HG02970 (cell line): ENCODE measurements around the gene ARID3A.

ENCODE experiments used
- ATAC-seq: cut with Tn5 transposase; IDR thresholded peaks from one replicate; pipeline ENCODE4 v1.9.1; 2021; ENCODE audit warnings: mild to moderate bottlenecking, moderate library complexity, moderate number of reproducible peaks; ENCODE audit not compliant: unreplicated experiment, low FRiP score

ARID3A gene

GRCh38 chr19:928471-929202, 2.8 kb downstream of the ARID3A start:
- no peak for ATAC-seq

GRCh38 chr19:929203-929890, 3.5 kb downstream of the ARID3A start:
- no peak for ATAC-seq

DNA sequence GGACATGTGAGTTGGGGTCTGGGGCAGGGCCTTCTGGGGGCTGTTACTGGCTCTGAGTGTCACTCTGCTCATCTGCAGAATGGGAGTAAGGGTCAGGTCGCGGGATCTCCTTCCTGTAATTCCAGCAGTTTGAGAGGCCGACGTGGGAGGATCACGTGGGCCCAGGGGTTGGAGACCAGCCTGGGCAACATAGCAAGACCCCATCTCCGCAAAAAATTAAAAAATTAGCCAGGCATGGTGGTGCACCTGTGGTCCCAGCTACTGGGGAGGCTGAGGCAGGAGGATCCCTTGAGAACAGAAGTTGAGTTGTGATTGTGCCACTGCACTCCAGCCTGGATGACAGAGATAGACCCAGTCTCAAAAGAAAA, 4.0 kb downstream of the ARID3A start:
- no peak for ATAC-seq

DNA sequence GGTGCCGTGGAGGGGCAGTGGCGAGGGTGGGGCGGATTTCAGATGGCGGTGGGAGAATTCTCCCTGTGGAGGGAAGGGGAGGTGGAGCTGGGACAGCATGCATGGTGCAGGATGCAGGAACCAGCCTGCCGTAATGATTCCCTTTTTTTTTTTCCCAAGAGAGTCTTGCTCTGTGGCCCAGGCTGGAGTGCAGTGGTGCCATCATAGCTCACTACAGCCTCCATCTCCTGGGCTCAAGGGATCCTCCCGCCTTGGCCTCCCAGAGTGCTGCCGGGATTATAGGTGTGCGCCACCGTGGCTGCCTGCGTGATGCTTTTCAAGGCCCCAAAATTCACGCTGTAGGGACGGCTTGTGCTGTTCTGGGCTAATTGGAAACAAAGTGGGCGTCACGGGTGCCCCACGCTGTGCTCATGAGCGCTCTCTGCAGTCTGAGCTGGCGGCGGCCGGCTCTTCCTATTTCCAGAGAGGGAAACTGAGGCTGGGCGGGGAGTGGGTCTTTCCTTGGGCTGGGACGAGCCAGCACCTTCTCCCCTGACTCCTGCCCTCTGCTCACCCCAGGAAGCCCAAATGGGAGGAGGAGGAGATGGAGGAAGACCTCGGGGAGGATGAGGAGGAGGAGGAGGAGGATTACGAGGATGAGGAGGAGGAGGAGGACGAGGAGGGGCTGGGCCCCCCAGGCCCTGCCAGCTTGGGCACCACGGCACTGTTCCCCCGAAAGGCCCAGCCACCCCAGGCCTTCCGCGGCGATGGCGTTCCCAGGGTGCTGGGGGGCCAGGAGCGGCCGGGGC, 6.2 kb downstream of the ARID3A start:
- ATAC-seq: no peak

DNA sequence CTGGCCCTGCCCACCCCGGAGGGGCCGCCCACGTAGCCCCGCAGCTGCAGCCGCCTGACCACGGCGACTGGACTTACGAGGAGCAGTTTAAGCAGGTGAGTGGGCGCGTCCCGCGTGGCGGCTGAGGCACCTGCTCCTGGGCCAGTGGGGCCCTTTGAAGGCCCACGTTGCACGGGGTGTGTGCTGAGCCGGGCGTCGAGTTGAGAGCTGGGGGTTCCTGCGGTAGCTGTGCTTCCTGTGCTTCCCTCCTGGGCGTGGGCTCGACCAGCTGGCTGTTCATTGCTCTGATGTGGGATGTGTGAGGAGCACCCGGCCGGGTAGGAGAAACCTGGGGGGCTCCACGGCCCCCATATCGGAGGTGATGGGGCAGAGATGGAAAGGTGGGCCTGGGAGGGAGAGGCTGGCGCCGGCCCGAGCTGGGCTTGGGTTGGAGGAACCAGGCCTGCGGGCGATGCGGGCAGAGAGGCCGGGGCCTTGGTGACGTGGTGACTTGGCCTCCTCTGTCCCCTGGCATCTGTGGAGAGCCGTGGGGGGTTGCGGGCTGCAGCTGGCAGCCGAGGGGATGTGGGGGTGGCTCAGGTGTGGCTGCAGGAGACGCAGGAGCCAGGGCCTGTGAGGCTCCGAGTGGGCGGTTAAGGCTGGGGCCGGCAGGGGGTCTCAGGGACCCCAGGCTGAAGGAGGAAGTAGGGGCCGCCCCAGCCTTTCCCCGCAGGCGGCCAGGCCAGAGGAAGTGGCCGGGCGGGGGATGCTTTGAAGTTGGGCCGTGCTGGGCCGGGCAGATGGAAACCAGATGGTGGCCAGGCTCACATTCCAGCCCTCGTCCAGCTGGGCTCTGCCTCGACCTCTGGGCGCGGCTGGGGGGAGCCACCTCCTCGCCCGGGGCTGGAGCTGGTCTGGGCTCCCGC, 7.1 kb downstream of the ARID3A start:
- ATAC-seq: no peak

GRCh38 chr19:933553-933882, 7.7 kb downstream of the ARID3A start:
- no peak for ATAC-seq

DNA sequence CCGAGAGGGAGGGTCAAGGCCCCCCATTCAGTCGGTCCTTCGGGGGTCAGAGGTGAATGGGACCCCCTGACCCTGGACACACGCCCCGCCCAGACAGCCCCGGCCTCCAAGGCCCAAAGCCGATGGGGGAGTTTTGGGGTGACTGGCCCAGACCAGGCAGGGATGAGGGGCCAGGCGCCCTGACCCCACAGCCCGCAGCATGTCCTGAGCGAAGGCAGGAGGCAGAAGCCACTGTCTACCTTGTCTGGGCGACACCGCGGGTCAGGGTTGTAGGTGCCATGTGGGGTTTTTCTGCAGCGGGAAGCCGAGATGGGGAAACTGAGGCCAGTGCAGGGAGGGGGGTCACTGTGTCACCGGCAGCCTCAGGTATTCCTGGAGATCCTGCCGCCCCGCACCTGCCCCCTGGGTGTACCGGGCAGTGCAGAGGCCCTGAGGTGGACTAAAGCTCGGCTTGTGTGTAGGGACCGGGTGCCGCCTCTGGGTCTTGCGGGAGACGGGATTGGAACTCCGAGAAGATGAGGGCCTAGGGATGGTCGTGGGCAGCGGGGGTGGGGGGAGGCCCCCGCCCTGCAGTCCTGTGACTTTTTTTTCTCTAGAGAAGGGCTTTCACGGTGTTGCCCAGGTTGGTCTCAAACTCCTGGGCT, 8.5 kb downstream of the ARID3A start:
- no peak for ATAC-seq

- no peak for ATAC-seq
These were observed 9.1 kb downstream of the ARID3A start for GRCh38 chr19:934865-935479.

- no peak for ATAC-seq
These were observed 10.3 kb downstream of the ARID3A start for GRCh38 chr19:936175-936546.

DNA sequence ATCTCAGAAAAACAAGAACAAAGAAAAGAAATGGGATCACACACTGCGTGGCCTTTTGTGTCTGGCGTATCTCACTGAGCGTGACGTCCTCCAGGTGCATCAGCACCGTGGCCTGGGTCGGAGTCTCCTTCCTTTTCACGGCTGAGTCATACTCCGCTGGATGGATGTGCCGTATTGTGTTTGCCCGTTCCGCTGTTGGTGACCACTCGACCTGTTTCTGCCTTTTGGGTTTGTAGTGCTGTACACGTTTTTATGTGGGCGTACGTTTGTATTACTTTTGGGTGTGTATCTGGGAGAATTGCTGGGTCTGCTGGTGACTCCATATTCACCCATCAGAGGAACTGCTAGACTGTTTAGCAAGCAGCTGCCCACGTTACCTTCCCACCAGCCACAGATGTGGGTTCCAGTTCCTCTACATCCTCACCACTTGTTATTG, 11.4 kb downstream of the ARID3A start:
- ATAC-seq: no peak

GRCh38 chr19:938233-938923, 12.5 kb downstream of the ARID3A start:
- no peak for ATAC-seq

- ATAC-seq: no peak
These were observed 13.6 kb downstream of the ARID3A start for GRCh38 chr19:939439-939838.

- no peak for ATAC-seq
These were observed 14.1 kb downstream of the ARID3A start for GRCh38 chr19:939922-940321.

- no peak for ATAC-seq
These were observed 14.9 kb downstream of the ARID3A start for GRCh38 chr19:940591-941291.

- ATAC-seq: no peak
These were observed 15.7 kb downstream of the ARID3A start for GRCh38 chr19:941292-942132.

DNA sequence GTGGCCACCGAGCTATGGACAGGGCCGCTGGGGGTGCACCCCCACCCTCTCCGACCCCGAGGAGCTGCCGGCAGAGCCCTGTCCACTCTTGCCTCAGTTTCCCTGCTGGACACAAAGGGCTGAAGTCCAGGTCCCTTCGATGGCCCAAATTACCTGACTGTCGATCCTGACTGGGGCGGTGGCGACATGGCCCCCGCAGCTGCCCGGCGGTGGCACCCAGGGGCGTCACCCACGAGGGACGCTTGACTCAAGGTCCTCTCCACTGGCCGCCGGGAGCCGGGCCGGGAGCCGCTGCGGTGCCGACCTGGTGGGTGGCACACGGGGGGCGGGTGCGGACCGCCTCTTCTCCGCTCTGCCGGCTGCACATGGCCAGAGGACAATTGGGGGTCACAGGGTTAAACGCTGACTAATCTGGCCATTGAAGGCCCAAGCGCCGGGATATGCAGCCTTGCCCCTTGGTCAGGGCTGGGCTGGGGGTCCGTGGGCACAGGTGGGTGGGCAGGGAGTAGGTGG, 16.4 kb downstream of the ARID3A start:
- ATAC-seq: no peak

DNA sequence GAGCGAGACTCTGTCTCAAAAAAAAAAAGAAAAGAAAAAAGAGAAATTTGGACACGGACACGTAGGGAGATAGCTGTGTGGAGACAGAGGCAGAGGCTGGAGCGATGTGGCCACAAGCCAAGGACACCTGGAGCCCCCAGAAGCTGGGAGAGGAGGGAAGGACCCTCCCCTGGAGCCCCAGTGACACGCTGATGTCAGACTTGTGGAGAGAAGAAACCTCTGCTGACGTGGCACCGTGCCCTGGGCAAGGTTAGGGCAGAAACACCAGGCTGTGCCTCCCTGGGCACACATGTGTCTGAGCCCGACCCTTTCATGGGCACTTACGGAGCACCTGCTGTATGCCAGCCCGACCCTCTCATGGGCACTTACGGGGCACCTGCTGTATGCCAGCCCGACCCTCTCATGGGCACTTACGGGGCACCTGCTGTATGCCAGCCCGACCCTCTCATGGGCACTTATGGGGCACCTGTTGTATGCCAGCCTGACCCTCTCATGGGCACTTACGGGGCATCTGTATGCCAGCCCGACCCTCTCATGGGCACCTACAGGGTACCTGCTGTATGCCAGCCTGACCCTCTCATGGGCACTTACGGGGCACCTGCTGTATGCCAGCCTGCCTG, 17.8 kb downstream of the ARID3A start:
- no peak for ATAC-seq
